ENCODE data around the gene ZC2HC1B. TPM values are rescaled to one million over a fixed set of nuclear protein-coding genes. Genes with fewer than 3 reads are reported as not detected.

ZC2HC1B gene
- total and polyA plus RNA-seq, 9 donors = 0.50 TPM; not detected in 8

DNA sequence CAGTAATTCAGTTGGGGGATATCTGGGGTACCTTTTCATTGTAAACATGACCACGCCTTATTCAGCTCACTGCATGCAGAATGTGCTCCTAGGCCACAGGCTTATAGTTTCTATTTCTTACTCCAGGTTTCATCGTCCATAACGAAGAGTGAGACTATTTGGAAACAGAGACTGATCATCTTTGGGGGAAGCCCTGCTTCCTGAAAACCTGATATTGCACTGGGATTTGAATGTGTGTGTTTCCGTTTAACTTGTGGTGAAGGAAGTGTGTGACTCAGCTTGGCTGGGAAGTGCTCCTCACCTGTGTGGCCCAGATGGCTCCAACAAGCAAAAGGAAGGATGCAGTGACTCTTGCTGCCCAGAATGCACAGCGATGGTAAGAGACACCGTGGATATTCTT, 40.7 kb upstream of the ZC2HC1B start:
- DNase-seq = no peak
- Histone ChIP-seq H3K27ac (no peak overlapping the region), H3K27me3 (no peaks in the 10 kb centered on the region), H3K4me1 (ENCODE audit: insufficient read depth) (no peaks in the 10 kb centered on the region), H3K9me3 (no peaks in the 10 kb centered on the region), H3K4me3 (no peak overlapping the region), H3K36me3 (no peaks in the 10 kb centered on the region)
- TF ChIP-seq EP300 (IDR thresholded peaks at IDR 0.05) (no peak), POLR2A (IDR thresholded peaks at IDR 0.05) (no peak)
- TF ChIP-seq, protein P1, sequence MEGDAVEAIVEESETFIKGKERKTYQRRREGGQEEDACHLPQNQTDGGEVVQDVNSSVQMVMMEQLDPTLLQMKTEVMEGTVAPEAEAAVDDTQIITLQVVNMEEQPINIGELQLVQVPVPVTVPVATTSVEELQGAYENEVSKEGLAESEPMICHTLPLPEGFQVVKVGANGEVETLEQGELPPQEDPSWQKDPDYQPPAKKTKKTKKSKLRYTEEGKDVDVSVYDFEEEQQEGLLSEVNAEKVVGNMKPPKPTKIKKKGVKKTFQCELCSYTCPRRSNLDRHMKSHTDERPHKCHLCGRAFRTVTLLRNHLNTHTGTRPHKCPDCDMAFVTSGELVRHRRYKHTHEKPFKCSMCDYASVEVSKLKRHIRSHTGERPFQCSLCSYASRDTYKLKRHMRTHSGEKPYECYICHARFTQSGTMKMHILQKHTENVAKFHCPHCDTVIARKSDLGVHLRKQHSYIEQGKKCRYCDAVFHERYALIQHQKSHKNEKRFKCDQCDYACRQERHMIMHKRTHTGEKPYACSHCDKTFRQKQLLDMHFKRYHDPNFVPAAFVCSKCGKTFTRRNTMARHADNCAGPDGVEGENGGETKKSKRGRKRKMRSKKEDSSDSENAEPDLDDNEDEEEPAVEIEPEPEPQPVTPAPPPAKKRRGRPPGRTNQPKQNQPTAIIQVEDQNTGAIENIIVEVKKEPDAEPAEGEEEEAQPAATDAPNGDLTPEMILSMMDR (IDR thresholded peaks at IDR 0.05) = no peak
- intact Hi-C loops (cut with DNase I) = no loop called here
- 85 to 91% (median 85%) methylated on average over 6 of the region's 6 CpGs for WGBS, 3 donors

- no peak overlapping the region for H3K27ac ChIP-seq
- H3K9me3 ChIP-seq = no peaks in the 10 kb centered on the region
- intact Hi-C loops (cut with DNase I) = no loop called here
- no peaks in the 10 kb centered on the region for H3K4me1 ChIP-seq (ENCODE audit: insufficient read depth)
- no peaks in the 10 kb centered on the region for H3K27me3 ChIP-seq
- TF ChIP-seq, protein P1 (IDR thresholded peaks at IDR 0.05) = no peak
- TF ChIP-seq EP300 (IDR thresholded peaks at IDR 0.05) (no peak), POLR2A (IDR thresholded peaks at IDR 0.05) (no peak)
- no peaks in the 10 kb centered on the region for H3K36me3 ChIP-seq
- no peak for DNase-seq
- H3K4me3 ChIP-seq = no peak overlapping the region
These were observed 35.7 kb upstream of the ZC2HC1B start for GRCh38 chr6:143828572-143828971.

DNA sequence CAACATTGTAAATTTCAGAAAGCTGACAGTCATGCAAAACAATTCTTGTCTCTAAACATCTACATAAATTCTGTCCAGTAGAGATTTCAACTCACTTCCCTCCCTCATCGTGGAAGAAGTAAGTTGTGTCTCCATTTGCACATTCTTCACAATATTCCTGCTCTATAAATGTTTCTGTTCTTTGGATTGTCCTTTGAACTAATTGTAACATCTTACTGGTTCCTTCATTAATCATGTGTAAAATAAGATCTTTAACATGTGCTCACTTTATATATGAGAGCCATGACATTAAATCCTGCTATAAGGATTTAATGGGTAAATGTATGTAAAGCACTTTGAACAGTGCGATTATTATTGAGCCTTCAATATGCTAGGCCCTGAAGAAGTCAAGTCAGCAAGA, 28.1 kb upstream of the ZC2HC1B start:
- Histone ChIP-seq H3K9me3 (no peaks in the 10 kb centered on the region), H3K4me3 (no peak overlapping the region), H3K27ac (no peak overlapping the region), H3K4me1 (ENCODE audit: insufficient read depth) (no peaks in the 10 kb centered on the region), H3K27me3 (no peaks in the 10 kb centered on the region), H3K36me3 (no peaks in the 10 kb centered on the region)
- intact Hi-C loops (cut with DNase I) = no loop called here
- TF ChIP-seq POLR2A (IDR thresholded peaks at IDR 0.05) = no peak
- TF ChIP-seq, protein P1 (IDR thresholded peaks at IDR 0.05) = no peak
- no peak for TF ChIP-seq EP300 (IDR thresholded peaks at IDR 0.05)
- 78 to 87% (median 83%) methylated on average over 2 of the region's 2 CpGs for WGBS, 3 donors
- no peak for DNase-seq

DNA sequence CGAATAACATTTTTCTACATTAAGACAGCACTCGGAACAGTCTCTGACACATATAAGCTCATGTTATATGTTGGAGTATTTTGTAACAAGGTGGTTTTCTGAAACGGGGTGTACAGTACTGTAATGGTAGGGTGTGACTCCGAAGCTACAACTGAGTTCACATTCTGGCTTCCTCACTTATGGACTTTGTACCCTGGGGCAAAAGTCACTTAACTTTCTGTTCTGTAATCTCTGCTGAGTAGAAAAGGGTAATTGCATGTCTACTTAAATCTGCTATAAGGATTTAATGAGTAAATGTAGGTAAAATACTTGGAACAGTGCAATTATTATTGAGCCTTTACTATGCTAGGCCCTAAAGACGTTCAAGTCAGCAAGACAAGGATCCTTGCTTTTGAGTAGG, 25.9 kb upstream of the ZC2HC1B start:
- no peak overlapping the region for H3K4me3 ChIP-seq
- WGBS, 3 donors = 88 to 92% (median 89%) methylated on average over 5 of the region's 5 CpGs
- TF ChIP-seq POLR2A (IDR thresholded peaks at IDR 0.05) (no peak), EP300 (IDR thresholded peaks at IDR 0.05) (no peak)
- TF ChIP-seq, protein P1 (IDR thresholded peaks at IDR 0.05) = no peak

GRCh38 chr6:143839196-143839595, 25.1 kb upstream of the ZC2HC1B start:
- H3K4me1 ChIP-seq (ENCODE audit: insufficient read depth) = peaks cover 1% of the 10 kb centered on the region
- no peaks in the 10 kb centered on the region for H3K27me3 ChIP-seq
- no peaks in the 10 kb centered on the region for H3K9me3 ChIP-seq
- TF ChIP-seq, protein P1 (IDR thresholded peaks at IDR 0.05) = no peak
- TF ChIP-seq EP300 (IDR thresholded peaks at IDR 0.05) (no peak), POLR2A (IDR thresholded peaks at IDR 0.05) (no peak)
- no peak overlapping the region for H3K4me3 ChIP-seq
- intact Hi-C loops (cut with DNase I) = no loop called here
- H3K27ac ChIP-seq = no peak overlapping the region
- 43 to 48% (median 48%) methylated on average over 4 of the region's 4 CpGs for WGBS, 3 donors
- H3K36me3 ChIP-seq = no peaks in the 10 kb centered on the region
- DNase-seq = no peak

More for the DNA sequence above, 25.9 kb upstream of the ZC2HC1B start:
- no peak overlapping the region for H3K27ac ChIP-seq
- H3K36me3 ChIP-seq = no peaks in the 10 kb centered on the region
- intact Hi-C loops (cut with DNase I) = no loop called here
- no peak for DNase-seq
- H3K9me3 ChIP-seq = no peaks in the 10 kb centered on the region
- no peaks in the 10 kb centered on the region for H3K4me1 ChIP-seq (ENCODE audit: insufficient read depth)
- H3K27me3 ChIP-seq = no peaks in the 10 kb centered on the region
